Stimulated activated CD4-positive, alpha-beta T cell treated with anti-CD3 and anti-CD28 coated beads, Interleukin-2, amount 100 ng/mL, for 24 hours (primary cell): ENCODE measurements around the gene RELL2.
A peak's percentile ranks its signal among the peaks of the same experiment; 100 is the strongest.

Source experiments
- DNase-seq, 2 donors: peaks; one replicate each; pipeline ENCODE4 v3.0.0-alpha.2; 2020

RELL2 gene

GRCh38 chr5:141650851-141651727 is 14.3 kb downstream of the RELL2 start, which contains the start of gene FCHSD1:
Gene FCHSD1 (minus strand): TSS chr5:141651418. CDS start chr5:141651368, 50 bp downstream.
- DNase-seq = peak; percentile 83 to 86

- no peak for DNase-seq
Measured at GRCh38 chr5:141651728-141652105, 14.9 kb downstream of the RELL2 start.

- DNase-seq = no peak
Measured at GRCh38 chr5:141654298-141654697, 17.5 kb downstream of the RELL2 start.

- no peak for DNase-seq
Measured at GRCh38 chr5:141655020-141655419, 18.2 kb downstream of the RELL2 start.

- no peak for DNase-seq
Measured at GRCh38 chr5:141656396-141656795, 19.6 kb downstream of the RELL2 start.

- no peak for DNase-seq
Measured at GRCh38 chr5:141657404-141657803, 20.6 kb downstream of the RELL2 start.

GRCh38 chr5:141657937-141658545 is 21.2 kb downstream of the RELL2 start:
- no peak for DNase-seq

- DNase-seq = no peak
Measured at GRCh38 chr5:141662028-141662427, 25.2 kb downstream of the RELL2 start.

GRCh38 chr5:141663506-141663905 is 26.7 kb downstream of the RELL2 start:
- no peak for DNase-seq

- peak; percentile 81 to 82 for DNase-seq
Measured at GRCh38 chr5:141664733-141665461, 28.1 kb downstream of the RELL2 start.

- no peak for DNase-seq
Measured at GRCh38 chr5:141665995-141666940, 29.5 kb downstream of the RELL2 start.

GRCh38 chr5:141668601-141669265 is 31.9 kb downstream of the RELL2 start:
- DNase-seq = no peak

- no peak for DNase-seq
Measured at GRCh38 chr5:141669520-141669919, 32.7 kb downstream of the RELL2 start.

- DNase-seq = no peak
Measured at GRCh38 chr5:141672071-141672840, 35.5 kb downstream of the RELL2 start.

GRCh38 chr5:141672841-141673813 is 36.3 kb downstream of the RELL2 start:
- DNase-seq = no peak

- no peak for DNase-seq
Measured at GRCh38 chr5:141674747-141675146, 38.0 kb downstream of the RELL2 start.

GRCh38 chr5:141675672-141676071 is 38.9 kb downstream of the RELL2 start:
- no peak for DNase-seq

GRCh38 chr5:141677415-141677814 is 40.6 kb downstream of the RELL2 start:
- DNase-seq = no peak

GRCh38 chr5:141680178-141680577 is 43.4 kb downstream of the RELL2 start:
- no peak for DNase-seq

- DNase-seq = no peak
Measured at GRCh38 chr5:141680751-141681201, 44.0 kb downstream of the RELL2 start.
